Stimulated activated CD8-positive, alpha-beta memory T cell treated with anti-CD3 and anti-CD28 coated beads, Interleukin-7, amount 100 ng/mL, for 24 hours (primary cell): ENCODE data around the gene BTG4.

Experiments used
- DNase-seq: peaks from one replicate; pipeline ENCODE4 v3.0.0-alpha.2; 2020; ENCODE audit warnings: low read depth

BTG4 gene

DNA sequence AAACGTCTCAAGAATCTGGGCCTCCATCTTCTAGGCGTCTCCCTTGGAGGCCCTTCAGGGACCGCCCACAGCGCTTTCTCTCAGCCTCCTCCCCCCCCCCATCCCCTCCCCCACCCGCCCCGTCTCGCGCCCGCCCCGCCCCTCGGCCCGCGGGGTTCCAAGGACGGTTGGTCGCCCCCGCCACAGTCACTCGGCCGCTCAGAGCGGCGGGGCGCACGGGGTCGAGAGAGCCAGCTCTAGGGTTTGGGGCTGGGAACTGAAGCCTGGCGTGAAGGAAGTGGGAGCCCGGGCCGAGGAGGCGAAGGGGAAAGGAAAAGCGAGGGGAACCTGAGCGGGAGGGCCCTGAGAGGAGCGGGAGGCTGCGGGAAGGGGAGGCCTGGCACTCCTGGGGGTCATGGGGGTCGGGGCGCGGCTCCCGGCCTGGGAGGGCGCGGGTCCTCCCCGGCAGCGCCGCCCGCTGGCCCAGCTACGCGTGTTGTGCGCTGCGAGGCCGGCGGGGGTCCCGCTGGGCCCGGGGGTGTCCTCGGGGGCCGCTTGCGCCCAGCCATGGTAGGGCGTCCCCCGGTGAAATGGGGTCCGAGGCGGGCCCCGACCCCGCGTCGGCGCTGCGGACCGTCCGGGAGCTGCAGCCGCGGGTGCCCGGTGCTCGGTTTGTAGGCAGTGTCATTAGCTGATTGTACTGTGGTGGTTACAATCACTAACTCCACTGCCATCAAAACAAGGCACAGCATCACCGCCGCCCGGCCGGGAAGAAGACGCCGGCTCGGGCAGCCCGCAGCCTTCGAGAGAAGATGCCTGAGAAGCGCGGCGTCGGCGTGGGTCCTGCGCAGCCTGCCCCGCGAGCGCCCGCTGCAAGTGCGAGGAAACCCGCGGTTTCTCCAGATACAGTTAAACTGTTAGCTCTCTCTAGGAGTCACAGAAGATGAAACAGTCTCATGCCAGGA, at the start of gene BTG4:
BTG4 (minus strand) TSS at position 91 of the 944 bp plus-strand sequence. CDS start 13,610 bp downstream, outside the sequence.
- DNase-seq, result no peak

- no peak for DNase-seq
Measured at GRCh38 chr11:111561791-111562325, 49.7 kb upstream of the BTG4 start.

DNA sequence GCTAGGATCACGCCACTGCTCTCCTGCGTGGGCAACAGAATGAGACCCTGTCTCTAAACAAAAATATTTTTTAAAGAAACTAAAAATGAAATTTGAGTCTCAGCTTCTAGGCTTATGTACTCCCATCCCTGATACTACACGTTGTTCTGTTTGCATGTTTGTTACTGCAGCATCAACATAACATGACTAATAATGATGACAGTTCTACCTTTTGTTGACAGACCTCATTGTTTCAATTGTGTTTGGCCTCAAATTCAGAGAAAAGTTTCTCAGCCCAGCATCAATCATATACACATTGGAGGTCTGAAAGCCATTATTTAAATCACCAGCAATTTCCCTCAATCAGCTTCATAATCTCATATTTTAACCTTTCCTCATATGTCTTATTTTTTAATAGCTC, 49.1 kb upstream of the BTG4 start:
- no peak for DNase-seq

- no peak for DNase-seq
Measured at GRCh38 chr11:111560800-111561199, 48.6 kb upstream of the BTG4 start.

DNA sequence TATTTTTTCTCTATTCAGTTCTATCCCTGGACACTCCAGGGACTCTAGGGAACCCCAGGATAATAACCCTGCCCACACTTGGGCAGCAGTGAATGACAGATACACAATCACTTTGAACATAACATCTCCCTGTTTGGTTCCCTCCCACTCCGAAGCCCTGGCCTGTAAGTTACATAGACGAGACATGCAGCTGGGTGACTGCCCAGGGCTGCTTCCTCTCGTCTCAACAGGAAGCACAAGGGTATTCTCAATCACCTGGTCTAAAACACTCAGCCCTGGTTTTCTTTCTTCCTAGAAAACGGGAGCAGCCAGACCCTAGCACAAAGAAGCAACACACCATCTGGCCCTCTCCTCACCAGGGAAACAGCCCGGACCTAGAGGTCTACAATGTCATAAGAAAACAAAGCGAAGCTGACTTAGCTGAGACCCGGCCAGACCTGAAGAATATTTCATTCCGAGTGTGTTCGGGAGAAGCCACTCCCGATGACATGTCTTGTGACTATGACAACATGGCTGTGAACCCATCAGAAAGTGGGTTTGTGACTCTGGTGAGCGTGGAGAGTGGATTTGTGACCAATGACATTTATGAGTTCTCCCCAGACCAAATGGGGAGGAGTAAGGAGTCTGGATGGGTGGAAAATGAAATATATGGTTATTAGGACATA, 47.7 kb upstream of the BTG4 start:
- no peak for DNase-seq

- DNase-seq, result no peak
Measured at GRCh38 chr11:111557425-111558111, 45.4 kb upstream of the BTG4 start.

DNA sequence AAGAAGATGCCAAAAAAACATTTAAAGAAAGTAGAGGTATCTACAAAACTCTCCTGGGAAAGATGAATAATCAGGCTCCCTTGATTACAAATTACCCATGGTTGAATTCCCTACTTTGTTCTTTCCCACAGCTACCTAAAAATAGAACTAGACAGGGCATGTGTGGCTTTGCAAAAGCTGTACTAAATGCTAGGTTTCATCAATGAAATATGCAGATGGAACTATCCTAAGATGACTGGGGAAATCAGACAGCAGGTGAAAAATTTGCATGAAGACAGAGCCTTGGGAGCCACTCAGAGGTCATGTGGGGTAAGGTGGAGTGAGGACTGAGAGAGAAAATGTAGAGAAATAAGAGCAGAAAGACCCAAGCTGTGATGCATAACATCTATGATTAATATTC, 43.1 kb upstream of the BTG4 start:
- no peak for DNase-seq

GRCh38 chr11:111554532-111554931, 42.3 kb upstream of the BTG4 start:
- no peak for DNase-seq

DNA sequence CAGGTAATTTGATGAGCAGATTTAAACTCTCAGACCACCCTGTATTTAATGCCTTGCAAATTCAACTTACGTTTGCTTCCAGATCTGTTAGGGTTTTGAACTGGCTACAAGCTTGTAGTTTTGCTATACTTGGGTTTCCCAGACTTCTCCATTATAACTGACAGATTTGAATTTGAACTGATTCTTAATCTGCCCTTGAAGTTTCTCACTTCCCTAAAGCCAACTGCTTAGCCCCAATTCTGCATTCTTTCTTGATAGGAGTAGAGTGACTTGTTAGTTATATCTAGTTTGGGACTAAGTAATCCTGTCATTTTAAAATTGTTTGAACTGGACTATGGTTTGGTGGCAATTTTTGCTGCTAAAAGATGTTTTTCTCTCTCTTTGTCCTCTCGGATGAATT, 38.1 kb upstream of the BTG4 start:
- DNase-seq, result no peak

- DNase-seq, result no peak
Measured at GRCh38 chr11:111549869-111550203, 37.6 kb upstream of the BTG4 start.

- DNase-seq, result no peak
Measured at GRCh38 chr11:111549196-111549868, 37.1 kb upstream of the BTG4 start.

- no peak for DNase-seq
Measured at GRCh38 chr11:111548525-111548924, 36.3 kb upstream of the BTG4 start.

DNA sequence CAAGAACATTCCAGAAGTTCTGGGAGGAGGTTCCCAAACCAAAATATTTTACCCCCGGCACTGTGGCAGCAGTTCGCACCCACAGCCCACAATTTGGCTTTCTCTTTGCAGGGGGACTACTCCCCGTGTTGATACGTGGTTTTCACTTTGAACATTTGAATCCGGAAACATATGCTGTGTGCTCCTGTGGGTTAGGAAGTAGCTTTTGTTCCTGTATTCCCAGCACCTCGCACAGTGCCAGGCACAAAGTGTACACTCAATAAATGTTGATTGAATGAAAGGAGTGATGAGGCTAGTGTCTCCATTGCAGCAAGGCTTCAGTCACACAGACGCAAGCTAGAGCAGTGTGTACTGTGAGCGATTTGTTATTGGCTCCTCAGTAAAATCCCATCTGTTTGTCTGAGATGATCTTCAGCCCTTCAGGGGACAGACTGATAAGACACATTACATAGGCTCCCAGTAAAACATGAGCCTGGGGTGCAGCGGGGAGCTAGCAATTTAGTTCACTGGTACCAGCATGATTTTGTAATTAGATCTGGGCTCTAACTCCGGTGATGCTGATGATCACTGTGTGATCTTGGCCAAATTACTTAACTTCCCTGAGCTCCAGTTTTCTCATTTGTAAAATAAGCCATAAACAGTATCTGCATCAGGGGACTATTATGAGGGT, 30.6 kb upstream of the BTG4 start:
- DNase-seq, result no peak

DNA sequence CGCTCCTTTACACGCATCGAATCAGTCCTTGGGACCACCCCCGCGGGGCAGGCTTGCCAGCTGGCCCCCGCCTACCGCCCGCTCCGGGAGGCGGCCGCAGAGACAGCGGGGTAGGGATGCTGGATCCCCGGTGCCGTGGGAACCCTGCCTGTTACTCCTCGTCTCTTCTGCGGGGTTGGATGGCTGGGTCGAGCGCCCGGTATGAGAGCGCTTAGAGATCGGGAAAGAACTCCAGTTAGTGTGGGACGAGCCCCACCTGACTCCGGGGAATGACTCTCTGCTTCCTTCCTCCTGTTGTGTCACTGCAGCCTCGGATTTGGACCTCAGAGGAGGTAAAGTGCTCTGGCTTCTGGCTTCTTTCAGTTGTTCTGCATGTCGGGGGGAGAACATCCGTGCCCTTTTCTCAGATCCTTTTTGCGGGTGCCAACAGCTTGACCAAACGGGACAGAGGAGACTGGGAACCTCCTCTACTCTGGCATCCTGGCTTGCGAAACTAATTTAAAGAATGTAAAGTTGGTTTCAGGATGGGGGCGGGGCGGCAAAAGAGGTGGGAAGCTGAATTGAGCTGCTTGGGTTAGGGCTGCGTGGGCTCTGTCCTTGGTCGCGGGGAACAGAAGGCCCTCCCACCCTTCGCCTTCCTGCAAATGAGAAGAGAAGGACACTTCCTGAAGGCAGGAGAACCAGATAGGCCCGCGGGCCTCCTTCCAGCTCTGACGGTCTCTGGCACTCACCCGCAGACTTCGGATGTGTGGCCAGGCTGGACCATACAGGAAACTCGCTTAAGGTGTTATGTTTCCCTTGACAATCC, 29.3 kb upstream of the BTG4 start:
- DNase-seq, result no peak

GRCh38 chr11:111540937-111541253, 28.7 kb upstream of the BTG4 start:
- no peak for DNase-seq

DNA sequence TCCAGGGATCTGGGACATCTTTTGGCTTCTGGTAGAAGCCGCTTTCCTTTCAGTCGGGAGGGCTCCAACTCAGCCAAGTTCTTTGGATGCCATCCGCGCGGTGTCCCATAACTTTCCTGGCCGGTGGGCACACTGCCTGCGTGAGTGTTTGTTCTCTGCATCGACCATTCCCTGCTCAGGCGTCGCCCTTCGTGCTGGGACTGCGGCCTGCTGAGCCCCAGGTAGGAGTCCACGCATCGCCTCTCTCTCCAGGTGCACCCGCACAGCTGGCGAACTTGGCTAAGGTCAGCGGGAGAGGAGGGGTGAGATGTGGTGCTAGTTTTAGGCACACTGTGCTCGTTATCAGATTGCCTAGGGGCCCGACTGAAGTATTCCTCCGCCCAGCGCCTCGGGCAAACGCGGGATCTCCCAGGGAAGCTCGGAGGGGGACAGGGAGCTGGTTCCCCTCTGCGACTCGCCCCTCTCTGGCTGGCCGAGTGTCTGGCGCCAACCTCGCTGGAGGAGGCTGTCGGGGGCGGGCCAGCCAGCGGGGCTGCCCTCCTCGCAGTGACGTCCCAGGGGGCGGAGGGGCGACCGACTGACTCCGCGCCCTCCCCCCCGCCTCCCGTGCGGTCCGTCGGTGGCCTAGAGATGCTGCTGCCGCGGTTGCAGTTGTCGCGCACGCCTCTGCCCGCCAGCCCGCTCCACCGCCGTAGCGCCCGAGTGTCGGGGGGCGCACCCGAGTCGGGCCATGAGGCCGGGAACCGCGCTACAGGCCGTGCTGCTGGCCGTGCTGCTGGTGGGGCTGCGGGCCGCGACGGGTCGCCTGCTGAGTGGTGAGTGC, 28.1 kb upstream of the BTG4 start, which contains the start of gene LAYN:
LAYN (plus strand) TSS at position 607 of the 823 bp plus-strand sequence; CDS start at position 731, 124 bp downstream.
- no peak for DNase-seq

- no peak for DNase-seq
Measured at GRCh38 chr11:111539426-111540113, 27.4 kb upstream of the BTG4 start.

DNA sequence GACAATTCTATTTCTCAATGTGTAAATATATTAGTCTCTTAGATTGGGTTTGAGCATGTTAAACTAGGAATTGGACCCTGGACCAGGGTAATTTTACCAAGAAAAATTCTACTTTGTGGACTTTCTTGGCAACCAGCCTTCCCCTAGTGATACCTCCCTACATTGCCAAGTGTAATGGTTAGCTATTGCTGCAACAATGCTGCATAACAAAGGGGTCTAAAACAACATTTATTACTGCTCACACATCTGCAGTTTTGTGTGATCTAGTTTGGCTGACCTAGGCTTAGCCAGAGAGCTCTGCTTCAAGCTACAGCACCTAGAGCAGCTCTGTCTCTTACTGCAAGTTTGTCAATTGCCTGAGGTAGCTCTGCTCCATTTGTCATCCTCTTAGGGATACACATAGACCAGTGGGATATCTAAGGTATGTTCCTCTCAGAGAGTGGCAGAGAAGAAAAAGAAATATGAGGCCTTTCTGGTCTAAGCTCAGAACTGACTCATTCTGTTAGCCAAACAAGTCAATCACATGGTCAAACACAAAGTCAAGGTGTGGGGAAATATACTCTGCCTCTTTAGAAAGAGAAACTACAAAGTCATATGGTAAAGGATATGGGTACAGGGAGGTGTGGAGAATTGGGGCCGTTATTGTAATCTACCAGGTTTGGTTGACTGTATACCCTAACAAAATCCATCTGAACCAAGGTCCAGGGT, 26.4 kb upstream of the BTG4 start:
- DNase-seq, result no peak
